Neural progenitor cell (in vitro differentiated cells): ENCODE data around the gene SPOP. TPM values are rescaled to one million over a fixed set of nuclear protein-coding genes. Genes with fewer than 3 reads are reported as not detected.

Experiments
- DNase-seq: peaks from one replicate; pipeline ENCODE4 v3.0.0-alpha.2; 2016; ENCODE audit warnings: low spot score
- H2AFZ ChIP-seq: fragments of 200-600 bp; sonication (generic); replicated peaks from 2 replicates; pipeline ENCODE4 v1.6.1; 2016; ENCODE audit warnings: antibody characterized with exemption
- H3F3A ChIP-seq: fragments of 200-600 bp; sonication (generic); 2 replicates; pipeline ENCODE4 v1.6.1; 2016; ENCODE audit warnings: antibody characterized with exemption, low read depth
- H3K27ac ChIP-seq: fragments of 200-600 bp; sonication (generic); 2 replicates; pipeline ENCODE4 v1.5.1; 2016; ENCODE audit warnings: mild to moderate bottlenecking
- H3K27me3 ChIP-seq: fragments of 200-600 bp; sonication (generic); 2 replicates; pipeline ENCODE4 v1.6.1; 2016; ENCODE audit warnings: mild to moderate bottlenecking, moderate library complexity
- H3K36me3 ChIP-seq: fragments of 200-600 bp; sonication (generic); 2 replicates; pipeline ENCODE4 v1.5.1; 2016
- H3K4me1 ChIP-seq: fragments of 200-600 bp; sonication (generic); 2 replicates; pipeline ENCODE4 v1.6.1; 2016; ENCODE audit warnings: mixed run types
- H3K4me2 ChIP-seq: fragments of 200-600 bp; sonication (generic); 2 replicates; pipeline ENCODE4 v1.6.1; 2016
- H3K4me3 ChIP-seq: fragments of 200-600 bp; sonication (generic); 2 replicates; pipeline ENCODE4 v1.5.1; 2016
- H3K79me2 ChIP-seq: fragments of 200-600 bp; sonication (generic); 2 replicates; pipeline ENCODE4 v1.6.1; 2016; ENCODE audit warnings: low read depth
- H3K9ac ChIP-seq: fragments of 200-600 bp; sonication (generic); 2 replicates; pipeline ENCODE4 v1.6.1; 2016
- H3K9me3 ChIP-seq: fragments of 200-600 bp; sonication (generic); 2 replicates; pipeline ENCODE4 v1.5.1; 2016; ENCODE audit warnings: low read depth
- H4K20me1 ChIP-seq: fragments of 200-600 bp; sonication (generic); 2 replicates; pipeline ENCODE4 v1.6.1; 2016; ENCODE audit warnings: low read depth
- H3K27ac Mint-ChIP-seq: 3 replicates; pipeline ENCODE4 v1.8.0; 2021; ENCODE audit warnings: mixed read lengths
- H3K27me3 Mint-ChIP-seq: 2 replicates; pipeline ENCODE4 v1.8.0; 2022; ENCODE audit warnings: low read depth, mild to moderate bottlenecking, inconsistent platforms, moderate library complexity, mixed read lengths; ENCODE audit not compliant: insufficient read depth
- H3K36me3 Mint-ChIP-seq: 3 replicates; pipeline ENCODE4 v1.8.0; 2021; ENCODE audit warnings: mixed read lengths
- H3K4me1 Mint-ChIP-seq: 3 replicates; pipeline ENCODE4 v1.8.0; 2021; ENCODE audit warnings: mixed read lengths
- H3K4me3 Mint-ChIP-seq: 3 replicates; pipeline ENCODE4 v1.8.0; 2021; ENCODE audit warnings: mild to moderate bottlenecking, moderate library complexity, mixed read lengths
- H3K9me3 Mint-ChIP-seq: 3 replicates; pipeline ENCODE4 v1.8.0; 2020; ENCODE audit warnings: mixed read lengths
- CTCF ChIP-seq: fragments of 200-600 bp; sonication (generic); IDR thresholded peaks from 2 replicates; pipeline ENCODE4 v1.5.1; 2017; ENCODE audit warnings: antibody characterized with exemption, mild to moderate bottlenecking
- EZH2 ChIP-seq: fragments of 200-600 bp; sonication (generic); IDR thresholded peaks from 2 replicates; pipeline ENCODE4 v1.6.1; 2017; ENCODE audit warnings: antibody characterized with exemption, mild to moderate bottlenecking, moderate library complexity
- EZH2phosphoT487 ChIP-seq: fragments of 200-600 bp; sonication (generic); IDR thresholded peaks from 2 replicates; pipeline ENCODE4 v1.6.1; 2017; ENCODE audit warnings: antibody characterized with exemption
- total RNA-seq: library from RNA; depleted of rRNA; stranded (reverse); fragments of >200 nt; gene quantifications from 2 replicates; pipeline ENCODE4 v1.2.3, GENCODE V29; 2015; ENCODE audit warnings: low replicate concordance

SPOP gene
- total RNA-seq, 1 donor from 2014 or later = 40.3 TPM

- Mint-ChIP-seq H3K27ac (no peak overlapping the region), H3K27me3 (no peaks in the 10 kb centered on the region), H3K4me1 (peaks cover 24% of the 10 kb centered on the region), H3K4me3 (no peak overlapping the region), H3K9me3 (no peaks in the 10 kb centered on the region), H3K36me3 (peaks cover 7% of the 10 kb centered on the region)
- peak overlapping the region; percentile 57 for H3K4me2 ChIP-seq
- H3K36me3 ChIP-seq = peaks cover 7% of the 10 kb centered on the region
- no peaks in the 10 kb centered on the region for H3K9me3 ChIP-seq
- no peak for DNase-seq
- peaks cover 22% of the 10 kb centered on the region for H3F3A ChIP-seq
- H3K27ac ChIP-seq = no peak overlapping the region
- H3K9ac ChIP-seq = no peak overlapping the region
- peaks cover 38% of the 10 kb centered on the region for H3K4me1 ChIP-seq
- no peak overlapping the region for H2AFZ ChIP-seq
- H3K27me3 ChIP-seq = no peaks in the 10 kb centered on the region
- TF ChIP-seq CTCF (no peak), EZH2phosphoT487 (no peak), EZH2 (no peak)
- peaks cover 45% of the 10 kb centered on the region for H4K20me1 ChIP-seq
- H3K4me3 ChIP-seq = no peak overlapping the region
- peaks cover 95% of the 10 kb centered on the region for H3K79me2 ChIP-seq
Observed at GRCh38 chr17:49635121-49635520, 42.8 kb downstream of the SPOP start.

DNA sequence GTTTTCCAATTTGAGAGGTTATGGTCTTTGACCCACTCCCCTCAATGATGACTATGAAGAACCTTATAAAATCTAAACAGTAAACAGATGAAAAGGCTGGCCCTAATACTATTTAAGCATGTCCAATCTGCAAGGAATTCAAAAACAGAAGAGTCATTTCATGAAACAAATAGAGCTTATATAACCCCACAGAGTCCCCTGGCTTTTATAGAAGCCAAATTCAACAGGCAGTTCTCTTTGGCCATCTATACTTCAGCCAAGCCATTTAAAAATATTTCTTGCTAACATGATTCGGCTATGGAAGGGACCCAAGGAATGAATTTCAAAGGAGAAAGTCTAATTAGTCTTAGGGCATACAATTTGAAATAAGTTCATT is 43.4 kb downstream of the SPOP start:
- Histone ChIP-seq H3K27me3 (no peaks in the 10 kb centered on the region), H3K9me3 (no peaks in the 10 kb centered on the region), H3K9ac (no peak overlapping the region), H2AFZ (no peak overlapping the region), H4K20me1 (peaks cover 48% of the 10 kb centered on the region), H3K4me3 (no peak overlapping the region), H3F3A (peaks cover 22% of the 10 kb centered on the region), H3K36me3 (peaks cover 6% of the 10 kb centered on the region), H3K27ac (peak overlapping the region; percentile 61), H3K79me2 (peaks cover 95% of the 10 kb centered on the region), H3K4me1 (peaks cover 44% of the 10 kb centered on the region), H3K4me2 (peak overlapping the region; percentile 57)
- DNase-seq = no peak
- Mint-ChIP-seq H3K27me3 (no peaks in the 10 kb centered on the region), H3K4me1 (peaks cover 26% of the 10 kb centered on the region), H3K27ac (no peak overlapping the region), H3K36me3 (peaks cover 7% of the 10 kb centered on the region), H3K9me3 (no peaks in the 10 kb centered on the region), H3K4me3 (peak overlapping the region; percentile 3)
- TF ChIP-seq EZH2 (no peak), EZH2phosphoT487 (no peak), CTCF (no peak)

DNA sequence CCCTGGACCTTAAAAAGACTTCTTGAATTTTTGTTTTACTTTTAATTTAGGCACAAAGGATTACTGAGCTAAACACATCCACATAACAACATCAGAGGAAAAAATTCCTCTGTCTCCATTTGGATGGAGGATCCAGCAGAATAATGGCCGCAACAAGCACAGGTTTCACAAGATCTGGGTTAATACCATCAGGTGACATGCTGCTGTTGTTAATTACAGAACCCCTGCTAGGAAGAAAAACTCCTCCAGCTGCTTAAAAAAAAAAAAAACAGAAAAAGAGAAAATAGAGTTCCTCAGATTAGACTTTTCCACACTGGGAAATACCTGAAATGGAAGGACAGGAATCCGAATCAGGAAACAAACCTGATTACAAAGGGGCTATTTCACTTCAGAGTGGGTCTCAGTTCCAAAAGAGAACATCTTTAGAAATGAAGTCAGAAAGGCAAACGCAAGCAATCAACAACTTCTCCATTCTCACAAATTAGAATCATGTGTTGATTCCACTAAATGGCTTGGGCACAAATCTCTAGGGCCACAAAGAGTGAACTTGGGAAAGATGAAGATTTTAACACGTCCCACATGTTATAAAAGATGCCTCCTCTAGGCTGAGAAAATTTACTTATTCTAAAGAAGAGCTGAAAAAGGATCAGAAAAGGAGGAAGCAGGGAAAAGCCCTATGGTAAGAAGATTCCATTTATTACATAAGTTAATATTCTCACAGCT is 44.0 kb downstream of the SPOP start:
- no peak overlapping the region for H3K4me3 ChIP-seq
- H3K4me1 ChIP-seq = peaks cover 45% of the 10 kb centered on the region
- peaks cover 22% of the 10 kb centered on the region for H3F3A ChIP-seq
- peak overlapping the region; percentile 57 for H3K4me2 ChIP-seq
- no peak overlapping the region for H2AFZ ChIP-seq
- peak overlapping the region; percentile 61 for H3K27ac ChIP-seq
- Mint-ChIP-seq H3K4me1 (peaks cover 26% of the 10 kb centered on the region), H3K4me3 (no peak overlapping the region), H3K27ac (no peak overlapping the region), H3K36me3 (peaks cover 7% of the 10 kb centered on the region), H3K9me3 (no peaks in the 10 kb centered on the region), H3K27me3 (no peaks in the 10 kb centered on the region)
- no peaks in the 10 kb centered on the region for H3K27me3 ChIP-seq
- peaks cover 93% of the 10 kb centered on the region for H3K79me2 ChIP-seq
- H3K9me3 ChIP-seq = no peaks in the 10 kb centered on the region
- H3K9ac ChIP-seq = peak overlapping the region; percentile 10
- H4K20me1 ChIP-seq = peaks cover 52% of the 10 kb centered on the region
- peaks cover under 1% of the 10 kb centered on the region for H3K36me3 ChIP-seq
- DNase-seq = peak; percentile 47
- no peak for TF ChIP-seq EZH2phosphoT487
- TF ChIP-seq CTCF = no peak
- no peak for TF ChIP-seq EZH2
